Effector memory CD4-positive, alpha-beta T cell (primary cell): ENCODE results near the gene SLX9.
"Not testable (repeated sequence)": the region's sequence is repeated elsewhere in the genome, so short reads cannot be mapped to it uniquely, and the experiment has no call there.

Source experiments
- DNase-seq, 3 donors: peaks; one replicate each; pipeline ENCODE4 v3.0.0-alpha.2; 2020
- H3K27ac ChIP-seq: 2 replicates; pipeline ENCODE4 v1.7.0; 2013; ENCODE audit warnings: mild to moderate bottlenecking, low read length, moderate library complexity; ENCODE audit not compliant: insufficient read depth, poor library complexity, severe bottlenecking
- H3K27me3 ChIP-seq: replicated peaks from 2 replicates; pipeline ENCODE4 v1.7.0; 2013; ENCODE audit warnings: mild to moderate bottlenecking, low read length; ENCODE audit not compliant: insufficient read depth, control insufficient read depth, poor library complexity, severe bottlenecking
- H3K36me3 ChIP-seq: 2 replicates; pipeline ENCODE4 v1.7.0; 2013; ENCODE audit warnings: mild to moderate bottlenecking, low read length, moderate library complexity; ENCODE audit not compliant: control insufficient read depth, insufficient read depth
- H3K4me1 ChIP-seq: 2 replicates; pipeline ENCODE4 v1.7.0; 2013; ENCODE audit warnings: low read length, mild to moderate bottlenecking; ENCODE audit not compliant: control insufficient read depth, insufficient read depth, poor library complexity, severe bottlenecking
- H3K4me3 ChIP-seq: 2 replicates; pipeline ENCODE4 v1.7.0; 2013; ENCODE audit warnings: low read length, low read depth, mild to moderate bottlenecking; ENCODE audit not compliant: insufficient read depth, poor library complexity, severe bottlenecking
- H3K9me3 ChIP-seq: 2 replicates; pipeline ENCODE4 v1.7.0; 2013; ENCODE audit warnings: mild to moderate bottlenecking, low read length, moderate library complexity; ENCODE audit not compliant: control insufficient read depth

Gene SLX9

DNA sequence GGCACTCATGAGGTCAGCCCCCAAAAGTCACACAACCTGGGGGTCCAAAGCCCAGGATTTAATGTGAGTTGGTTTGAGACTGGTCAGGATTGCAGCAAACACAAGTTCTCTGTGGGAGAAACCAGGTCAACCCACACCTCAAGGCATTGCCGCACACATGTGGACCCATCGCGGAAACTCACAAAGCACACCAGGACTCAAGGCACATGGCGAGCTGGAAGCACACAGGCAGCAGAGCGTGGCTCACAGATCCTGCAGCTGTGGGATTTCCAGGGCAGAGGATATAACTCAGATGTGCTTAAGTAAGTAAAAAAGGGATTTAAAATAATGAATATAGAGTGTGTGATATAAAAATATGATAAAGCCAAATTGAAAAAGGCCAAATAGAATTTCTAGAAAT, 82.9 kb downstream of the SLX9 start:
- DNase-seq: no peak
- no peak overlapping the region for H3K27ac ChIP-seq

DNA sequence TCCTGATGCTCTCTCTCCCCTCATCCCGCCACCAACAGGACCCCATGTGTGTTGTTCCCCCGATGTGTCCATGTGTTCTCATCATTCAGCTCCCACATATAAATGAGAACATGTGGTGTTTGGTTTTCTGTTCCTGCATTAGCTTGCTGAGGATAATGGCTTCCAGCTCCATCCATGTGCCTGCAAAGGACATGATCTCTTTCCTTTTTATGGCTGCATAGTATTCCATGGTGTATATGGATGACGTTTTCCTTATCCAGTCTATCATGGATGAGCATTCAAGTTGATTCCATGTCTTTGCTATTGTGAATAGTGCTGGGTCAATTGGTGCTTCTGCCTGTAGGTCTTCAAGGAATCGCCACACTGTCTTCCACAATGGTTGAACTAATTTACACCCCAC, 84.7 kb downstream of the SLX9 start:
- not testable (repeated sequence) for H3K27me3 ChIP-seq

More for the DNA sequence above, 82.9 kb downstream of the SLX9 start:
- no peaks in the 10 kb centered on the region for H3K36me3 ChIP-seq
- peaks cover 12% of the 10 kb centered on the region for H3K27me3 ChIP-seq
- H3K4me1 ChIP-seq: peaks cover 6% of the 10 kb centered on the region
- no peak overlapping the region for H3K4me3 ChIP-seq
- no peaks in the 10 kb centered on the region for H3K9me3 ChIP-seq

DNA sequence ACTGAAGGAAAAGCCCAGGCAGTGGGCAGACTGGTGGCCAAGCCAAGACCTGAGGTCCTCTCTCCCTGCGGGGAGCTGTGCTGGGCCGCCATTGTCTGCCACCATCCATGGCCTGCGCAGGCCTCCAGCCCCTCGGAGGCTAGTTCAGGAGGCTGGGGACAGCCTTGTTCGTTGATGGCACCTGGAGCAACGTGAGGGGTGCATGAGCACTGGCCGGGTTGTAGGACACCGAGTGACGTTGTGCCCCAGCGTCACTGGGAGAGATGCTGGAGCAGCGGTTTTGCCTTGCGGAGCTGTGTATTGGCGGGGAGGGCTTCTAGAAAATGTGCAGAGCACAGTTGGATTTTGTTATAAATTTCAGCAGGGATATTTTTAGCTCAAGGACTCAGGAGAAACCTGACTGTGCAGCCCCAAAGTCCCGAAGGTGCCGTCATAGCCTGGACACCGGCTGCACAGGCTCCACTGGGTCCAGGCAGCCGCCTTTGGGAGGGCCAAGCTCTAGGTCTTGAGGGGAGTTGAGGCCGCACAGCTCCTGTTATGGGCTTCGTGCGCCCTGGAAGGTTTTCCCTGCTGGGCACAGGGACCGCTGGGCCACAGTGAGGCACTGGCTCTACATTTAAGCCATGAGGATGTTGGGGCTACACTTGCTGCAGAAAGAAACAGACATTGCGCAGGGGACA, 86.4 kb downstream of the SLX9 start:
- Histone ChIP-seq H3K4me3 (no peak overlapping the region), H3K4me1 (no peaks in the 10 kb centered on the region), H3K9me3 (no peaks in the 10 kb centered on the region), H3K27ac (no peak overlapping the region), H3K36me3 (no peaks in the 10 kb centered on the region), H3K27me3 (no peaks in the 10 kb centered on the region)
- no peak for DNase-seq

More for the DNA sequence above, 84.7 kb downstream of the SLX9 start:
- not testable (repeated sequence) for H3K4me3 ChIP-seq, H3K9me3 ChIP-seq, H3K27ac ChIP-seq, H3K4me1 ChIP-seq, H3K36me3 ChIP-seq, DNase-seq
